Mononuclear cell (primary cell): ENCODE data around the gene KCTD6. TPM values are rescaled to one million over a fixed set of nuclear protein-coding genes. Genes with fewer than 3 reads are reported as not detected.

Source experiments
- H3K27me3 ChIP-seq: 2 replicates; pipeline ENCODE4 v1.6.0; 2011; ENCODE audit warnings: low read length, control low read depth; ENCODE audit not compliant: insufficient read depth
- H3K4me1 ChIP-seq: 2 replicates; pipeline ENCODE4 v1.5.1; 2011; ENCODE audit warnings: mild to moderate bottlenecking, low read length, control low read depth; ENCODE audit not compliant: insufficient read depth
- H3K4me3 ChIP-seq: 2 replicates; pipeline ENCODE4 v1.5.1; 2011; ENCODE audit warnings: mild to moderate bottlenecking, low read length, moderate library complexity
- H3K9me3 ChIP-seq: 2 replicates; pipeline ENCODE4 v1.5.1; 2011; ENCODE audit warnings: low read depth, mild to moderate bottlenecking, control low read depth, low read length
- total RNA-seq: library from RNA; depleted of rRNA; stranded (reverse); fragments of >200 nt; gene quantifications from one replicate; pipeline ENCODE4 v1.2.3, GENCODE V29; 2012

KCTD6 gene
- total RNA-seq, 1 donor, result 10.6 TPM

GRCh38 chr3:58544541-58544940 is 52.6 kb downstream of the KCTD6 start:
- peaks cover 4% of the 10 kb centered on the region for H3K27me3 ChIP-seq

GRCh38 chr3:58551636-58552180 is 59.8 kb downstream of the KCTD6 start:
- H3K4me3 ChIP-seq, result no peak overlapping the region
- no peaks in the 10 kb centered on the region for H3K27me3 ChIP-seq
- no peaks in the 10 kb centered on the region for H3K4me1 ChIP-seq
- H3K9me3 ChIP-seq, result no peaks in the 10 kb centered on the region

More at GRCh38 chr3:58544541-58544940, 52.6 kb downstream of the KCTD6 start:
- Histone ChIP-seq H3K4me1 (no peaks in the 10 kb centered on the region), H3K9me3 (no peaks in the 10 kb centered on the region), H3K4me3 (no peak overlapping the region)

Other genes with a start within 250 kb of the KCTD6 start
- 10.2 TPM for gene RPP14, start 185.9 kb upstream of the KCTD6 start, total RNA-seq
- 11.6 TPM for gene HTD2, start 185.6 kb upstream of the KCTD6 start, total RNA-seq
- gene PXK, start 159.2 kb upstream of the KCTD6 start, total RNA-seq, result 50.7 TPM
- 21.5 TPM for gene PDHB, start 58.3 kb upstream of the KCTD6 start, total RNA-seq
- gene ACOX2, start 45.1 kb downstream of the KCTD6 start, total RNA-seq, result 0.73 TPM
- gene FAM107A, start 85.3 kb downstream of the KCTD6 start, total RNA-seq, result not detected
- gene FAM3D, start 174.7 kb downstream of the KCTD6 start, total RNA-seq, result not detected